ENCODE results near the gene SH3GL3.

GRCh38 chr15:83605111-83605945 is 158.2 kb downstream of the SH3GL3 start:
- TF ChIP-seq CTCF (IDR thresholded peaks at IDR 0.05) (no peak), POLR2A (IDR thresholded peaks at IDR 0.05) (no peak)
